H9 (cell line): ENCODE results near the gene TMEM123. TPM values are rescaled to one million over a fixed set of nuclear protein-coding genes. Genes with fewer than 3 reads are reported as not detected.

ENCODE experiments used
- DNase-seq: peaks from one replicate; pipeline ENCODE4 v3.0.0-alpha.2; 2017
- H2AFZ ChIP-seq: one replicate; pipeline ENCODE4 v1.6.1; 2013; ENCODE audit warnings: mild to moderate bottlenecking, low read length, control low read depth, moderate library complexity
- H2AK5ac ChIP-seq: 2 replicates; pipeline ENCODE4 v1.6.1; 2013; ENCODE audit warnings: low read length, control low read depth, mixed read lengths; ENCODE audit not compliant: insufficient read length
- H2BK120ac ChIP-seq: one replicate; pipeline ENCODE4 v1.6.1; 2013; ENCODE audit warnings: low read depth, mild to moderate bottlenecking, low read length, control low read depth, inconsistent platforms; ENCODE audit not compliant: poor library complexity, severe bottlenecking
- H2BK12ac ChIP-seq: 2 replicates; pipeline ENCODE4 v1.6.1; 2013; ENCODE audit warnings: low read length, control low read depth, mixed read lengths, low read depth; ENCODE audit not compliant: insufficient read length
- H2BK15ac ChIP-seq: 2 replicates; pipeline ENCODE4 v1.6.1; 2013; ENCODE audit warnings: low read depth, low read length, control low read depth
- H2BK20ac ChIP-seq: one replicate; pipeline ENCODE4 v1.6.1; 2013; ENCODE audit warnings: low read depth, mild to moderate bottlenecking, low read length, control low read depth, inconsistent platforms; ENCODE audit not compliant: poor library complexity, severe bottlenecking
- H2BK5ac ChIP-seq: 2 replicates; pipeline ENCODE4 v1.6.1; 2013; ENCODE audit warnings: low read length, control low read depth, mixed read lengths; ENCODE audit not compliant: insufficient read length
- H3K14ac ChIP-seq: 2 replicates; pipeline ENCODE4 v1.6.1; 2013; ENCODE audit warnings: low read length, control low read depth; ENCODE audit not compliant: insufficient read depth
- H3K18ac ChIP-seq: 2 replicates; pipeline ENCODE4 v1.6.1; 2013; ENCODE audit warnings: low read depth, mild to moderate bottlenecking, mixed read lengths, low read length, control low read depth; ENCODE audit not compliant: insufficient read length
- H3K23ac ChIP-seq: 2 replicates; pipeline ENCODE4 v1.6.1; 2013; ENCODE audit warnings: low read length, control low read depth, mixed read lengths, low read depth; ENCODE audit not compliant: insufficient read length
- H3K23me2 ChIP-seq: 2 replicates; pipeline ENCODE4 v1.6.1; 2013; ENCODE audit warnings: low read depth, mild to moderate bottlenecking, mixed read lengths, low read length, control low read depth; ENCODE audit not compliant: insufficient read length, poor library complexity, severe bottlenecking
- H3K27ac ChIP-seq: 2 replicates; pipeline ENCODE4 v1.5.1; 2013; ENCODE audit warnings: low read length, control low read depth, mixed read lengths, low read depth; ENCODE audit not compliant: insufficient read length
- H3K27me3 ChIP-seq: 2 replicates; pipeline ENCODE4 v1.6.1; 2013; ENCODE audit warnings: low read length, control low read depth, inconsistent platforms; ENCODE audit not compliant: insufficient read depth
- H3K4ac ChIP-seq: 2 replicates; pipeline ENCODE4 v1.6.1; 2013; ENCODE audit warnings: low read depth, mild to moderate bottlenecking, control low read depth, inconsistent platforms, low read length, moderate library complexity
- H3K4me1 ChIP-seq: 2 replicates; pipeline ENCODE4 v1.6.1; 2013; ENCODE audit warnings: low read length, control low read depth, inconsistent platforms; ENCODE audit not compliant: insufficient read depth
- H3K4me2 ChIP-seq: 2 replicates; pipeline ENCODE4 v1.6.1; 2013; ENCODE audit warnings: low read length, control low read depth, mixed read lengths; ENCODE audit not compliant: insufficient read length, insufficient read depth
- H3K56ac ChIP-seq: 2 replicates; pipeline ENCODE4 v1.6.1; 2013; ENCODE audit warnings: low read depth, mild to moderate bottlenecking, mixed read lengths, low read length, control low read depth; ENCODE audit not compliant: insufficient read length
- H3K79me1 ChIP-seq: 2 replicates; pipeline ENCODE4 v1.6.1; 2013; ENCODE audit warnings: low read depth, mild to moderate bottlenecking, moderate library complexity, low read length, control low read depth, inconsistent platforms; ENCODE audit not compliant: insufficient read depth, poor library complexity, severe bottlenecking
- H3K79me2 ChIP-seq: 2 replicates; pipeline ENCODE4 v1.6.1; 2013; ENCODE audit warnings: low read length, control low read depth, inconsistent platforms; ENCODE audit not compliant: insufficient read depth
- H3K9ac ChIP-seq: 2 replicates; pipeline ENCODE4 v1.6.1; 2013; ENCODE audit warnings: low read length, control low read depth, mixed read lengths; ENCODE audit not compliant: insufficient read length; ENCODE audit errors: extremely low read depth
- H3K9me3 ChIP-seq: one replicate; pipeline ENCODE4 v1.6.1; 2013; ENCODE audit warnings: low read depth, low read length, inconsistent platforms; ENCODE audit not compliant: control insufficient read depth
- H3T11ph ChIP-seq: one replicate; pipeline ENCODE4 v1.6.1; 2013; ENCODE audit warnings: mild to moderate bottlenecking, low read length, control low read depth, inconsistent platforms
- H4K20me1 ChIP-seq: one replicate; pipeline ENCODE4 v1.6.1; 2013; ENCODE audit not compliant: control insufficient read depth, insufficient read length, insufficient read depth
- H4K5ac ChIP-seq: 2 replicates; pipeline ENCODE4 v1.6.1; 2013; ENCODE audit warnings: low read depth, mild to moderate bottlenecking, mixed read lengths, low read length, control low read depth; ENCODE audit not compliant: insufficient read length
- H4K8ac ChIP-seq: replicated peaks from 2 replicates; pipeline ENCODE4 v1.6.1; 2013; ENCODE audit warnings: low read length, control low read depth, mixed read lengths, low read depth; ENCODE audit not compliant: insufficient read length
- H4K91ac ChIP-seq: 2 replicates; pipeline ENCODE4 v1.6.1; 2013; ENCODE audit warnings: low read depth, mild to moderate bottlenecking, moderate library complexity, mixed read lengths, low read length, control low read depth; ENCODE audit not compliant: insufficient read length
- H3K27ac Mint-ChIP-seq, 3 experiments: 2 replicates in 2 of 3; 3 replicates in 1 of 3; pipeline ENCODE4 v1.8.0; 2020 to 2021; ENCODE audit warnings: mixed read lengths in 3 of 3, mild to moderate bottlenecking in 1 of 3, moderate library complexity in 1 of 3
- H3K27me3 Mint-ChIP-seq: 2 replicates; pipeline ENCODE4 v1.8.0; 2021; ENCODE audit warnings: low read depth, mild to moderate bottlenecking, moderate library complexity, mixed read lengths
- H3K36me3 Mint-ChIP-seq, 3 experiments: 2 replicates in 2 of 3; 3 replicates in 1 of 3; pipeline ENCODE4 v1.8.0; 2020 to 2021; ENCODE audit warnings: low read depth in 3 of 3, mixed read lengths in 3 of 3; ENCODE audit not compliant: insufficient read depth in 1 of 3
- H3K4me1 Mint-ChIP-seq, 2 experiments: 2 replicates each; pipeline ENCODE4 v1.8.0; 2020; ENCODE audit warnings: mixed read lengths in 2 of 2
- H3K4me3 Mint-ChIP-seq, 2 experiments: 2 replicates in 1 of 2; 3 replicates in 1 of 2; pipeline ENCODE4 v1.8.0; 2020 to 2021; ENCODE audit warnings: mild to moderate bottlenecking in 2 of 2, mixed read lengths in 2 of 2, moderate library complexity in 1 of 2
- H3K9me3 Mint-ChIP-seq, 2 experiments: 2 replicates in 1 of 2; 3 replicates in 1 of 2; pipeline ENCODE4 v1.8.0; 2020; ENCODE audit warnings: mild to moderate bottlenecking in 2 of 2, mixed read lengths in 2 of 2, moderate library complexity in 1 of 2
- CTCF ChIP-seq: fragments of 200-600 bp; sonication (generic); conservative IDR thresholded peaks from 3 replicates; pipeline ENCODE4 v1.8.0; 2021; ENCODE audit warnings: antibody characterized with exemption, mild to moderate bottlenecking
- WGBS: extraction: QIAGEN DNeasy Blood & Tissue Kit; methylation state at CpG from one replicate; pipeline ENCODE4 v1.1.7; 2013; ENCODE audit warnings: missing lambda C conversion rate, low lambda C conversion rate, mixed read lengths; ENCODE audit not compliant: insufficient read length; ENCODE audit errors: extremely low coverage; 5-methylcytosine and 5-hydroxymethylcytosine counted together
- total RNA-seq: library from RNA; stranded (reverse); gene quantifications from 2 replicates; pipeline ENCODE4 v1.2.1, GENCODE V29; 2021

Gene TMEM123
- total RNA-seq, 1 experiment from 2014 or later = 76.7 TPM

GRCh38 chr11:102469196-102469821, 16.7 kb upstream of the TMEM123 start:
- H2BK5ac ChIP-seq = no peak overlapping the region
- no peak overlapping the region for H3T11ph ChIP-seq
- H3K4me2 ChIP-seq = no peak overlapping the region
- H2BK12ac ChIP-seq = no peak overlapping the region
- H3K27me3 ChIP-seq = no peaks in the 10 kb centered on the region
- no peak overlapping the region for H2BK20ac ChIP-seq
- no peak overlapping the region for H2AFZ ChIP-seq
- H4K91ac ChIP-seq = no peak overlapping the region
- H3K4ac ChIP-seq = no peak overlapping the region
- no peak overlapping the region for H2BK15ac ChIP-seq
- H3K23ac ChIP-seq = no peak overlapping the region
- no peaks in the 10 kb centered on the region for H3K23me2 ChIP-seq
- no peak overlapping the region for H4K8ac ChIP-seq
- H2BK120ac ChIP-seq = no peak overlapping the region
- H3K9ac ChIP-seq = no peak overlapping the region
- no peak for TF ChIP-seq CTCF
- no peaks in the 10 kb centered on the region for H3K9me3 ChIP-seq
- H3K18ac ChIP-seq = no peak overlapping the region
- H3K4me1 ChIP-seq = no peaks in the 10 kb centered on the region
- WGBS = no CpG with 5 or more reads among the region's 8 CpGs
- no peaks in the 10 kb centered on the region for H4K20me1 ChIP-seq
- Mint-ChIP-seq H3K27me3 (no peaks in the 10 kb centered on the region; the same call in 1 of the 2 replicates), H3K4me1 (no peaks in the 10 kb centered on the region), H3K4me3 (no peak overlapping the region), H3K9me3 (no peaks in the 10 kb centered on the region), H3K27ac (no peak overlapping the region), H3K36me3 (no peaks in the 10 kb centered on the region)
- H3K14ac ChIP-seq = no peak overlapping the region
- H3K79me1 ChIP-seq = no peaks in the 10 kb centered on the region
- no peak for DNase-seq
- H3K79me2 ChIP-seq = no peaks in the 10 kb centered on the region
- H2AK5ac ChIP-seq = no peak overlapping the region
- H3K56ac ChIP-seq = no peak overlapping the region
- H4K5ac ChIP-seq = no peak overlapping the region
- H3K27ac ChIP-seq = no peak overlapping the region
